Activated CD8-positive, alpha-beta T cell treated with anti-CD3 and anti-CD28 coated beads for 36 hours (primary cell): ENCODE results near the gene CELSR1. TPM values are rescaled to one million over a fixed set of nuclear protein-coding genes. Genes with fewer than 3 reads are reported as not detected.

Experiments
- ATAC-seq: fragments of 200-7000 bp; cut with Tn5 transposase; one replicate; pipeline ENCODE4 v1.10.0; 2021; ENCODE audit warnings: mild to moderate bottlenecking, moderate library complexity
- CTCF ChIA-PET: fragments of 350-600 bp; sonication (Branson Sonifier 250); formaldehyde crosslinking; loops from one replicate; lab custom pipeline; 2021; ENCODE audit warnings: antibody characterized with exemption; lab: Charles Lee
- POLR2A ChIA-PET: fragments of 350-600 bp; sonication (Branson Sonifier 250); formaldehyde crosslinking; loops from one replicate; lab custom pipeline; 2021; ENCODE audit warnings: antibody characterized with exemption; lab: Charles Lee
- DNase-seq: peaks from one replicate; pipeline ENCODE4 v3.0.0-alpha.2; 2020
- H3K27ac Mint-ChIP-seq: one replicate; pipeline ENCODE4 v1.8.0; 2021; ENCODE audit warnings: mild to moderate bottlenecking, mixed read lengths
- H3K27me3 Mint-ChIP-seq: one replicate; pipeline ENCODE4 v1.8.0; 2021; ENCODE audit warnings: mixed read lengths
- H3K36me3 Mint-ChIP-seq: one replicate; pipeline ENCODE4 v1.8.0; 2021; ENCODE audit warnings: low read depth, mixed read lengths
- H3K4me1 Mint-ChIP-seq: one replicate; pipeline ENCODE4 v1.8.0; 2021; ENCODE audit warnings: low read depth, mixed read lengths
- H3K4me3 Mint-ChIP-seq: one replicate; pipeline ENCODE4 v1.8.0; 2021; ENCODE audit warnings: mild to moderate bottlenecking, moderate library complexity, mixed read lengths
- H3K9me3 Mint-ChIP-seq: one replicate; pipeline ENCODE4 v1.8.0; 2021; ENCODE audit warnings: mixed read lengths
- intact Hi-C: fragments of 100-400 bp; cut with micrococcal nuclease; formaldehyde crosslinking; loops from one replicate; pipeline ENCODE4 v1.10.0; 2022
- total RNA-seq, 2 experiments: library from RNA; stranded (reverse); gene quantifications; one replicate each; pipeline ENCODE4 v1.2.3, GENCODE V29; 2021
- TF ChIP-seq, protein P1 (sequence below): fragments of 200-600 bp; IDR thresholded peaks from one replicate; pipeline ENCODE4 v1.8.0; 2022; ENCODE audit warnings: antibody characterized with exemption, mild to moderate bottlenecking

CELSR1 gene
- total RNA-seq, 2 experiments from 2014 or later, result 0.25 to 0.36 TPM

DNA sequence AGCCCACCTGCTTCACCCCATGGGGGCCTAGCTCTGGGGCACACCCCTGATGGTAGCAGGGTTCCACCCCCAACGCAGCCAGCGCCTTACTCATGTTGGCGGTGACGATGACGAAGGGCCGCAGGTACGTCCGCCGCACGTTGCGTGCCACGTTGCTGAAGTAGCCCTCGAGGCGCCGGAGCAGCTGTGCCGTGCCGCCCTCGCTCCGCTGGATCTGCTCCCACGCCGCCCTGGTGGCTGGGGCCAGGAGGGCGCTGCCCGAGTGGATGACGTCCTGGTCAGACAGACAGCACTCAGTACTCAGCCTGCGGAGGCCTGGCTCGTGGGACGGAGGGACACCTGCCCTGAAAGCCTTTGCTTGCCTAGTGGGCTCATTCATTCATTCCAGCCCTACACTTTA is 151.1 kb downstream of the CELSR1 start:
- ATAC-seq, result no peak

DNA sequence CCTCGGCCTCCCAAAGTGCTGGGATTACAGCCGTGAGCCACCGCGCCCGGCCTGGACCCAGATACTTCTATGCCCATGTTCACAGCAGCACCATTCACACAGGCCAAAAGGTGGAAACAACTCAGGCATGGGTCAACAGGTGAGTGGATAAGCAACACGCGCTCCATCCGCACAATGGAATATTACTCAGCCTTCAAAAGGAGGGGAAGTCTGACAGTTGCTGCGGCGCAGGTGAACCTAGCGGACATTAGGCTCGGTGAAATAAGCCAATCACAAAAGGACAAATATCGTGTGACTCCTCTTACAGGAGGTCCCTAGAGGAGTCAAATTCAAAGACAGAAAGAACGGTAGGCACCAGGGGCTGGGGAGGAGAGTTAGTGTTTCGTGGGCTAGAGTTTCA is 154.9 kb downstream of the CELSR1 start:
- Mint-ChIP-seq H3K4me1 (no peaks in the 10 kb centered on the region), H3K4me3 (no peak overlapping the region), H3K9me3 (no peaks in the 10 kb centered on the region), H3K27ac (no peak overlapping the region), H3K36me3 (no peaks in the 10 kb centered on the region), H3K27me3 (no peaks in the 10 kb centered on the region)
- ChIA-PET POLR2A (no interaction called here), CTCF (no interaction called here)
- TF ChIP-seq, protein P1, sequence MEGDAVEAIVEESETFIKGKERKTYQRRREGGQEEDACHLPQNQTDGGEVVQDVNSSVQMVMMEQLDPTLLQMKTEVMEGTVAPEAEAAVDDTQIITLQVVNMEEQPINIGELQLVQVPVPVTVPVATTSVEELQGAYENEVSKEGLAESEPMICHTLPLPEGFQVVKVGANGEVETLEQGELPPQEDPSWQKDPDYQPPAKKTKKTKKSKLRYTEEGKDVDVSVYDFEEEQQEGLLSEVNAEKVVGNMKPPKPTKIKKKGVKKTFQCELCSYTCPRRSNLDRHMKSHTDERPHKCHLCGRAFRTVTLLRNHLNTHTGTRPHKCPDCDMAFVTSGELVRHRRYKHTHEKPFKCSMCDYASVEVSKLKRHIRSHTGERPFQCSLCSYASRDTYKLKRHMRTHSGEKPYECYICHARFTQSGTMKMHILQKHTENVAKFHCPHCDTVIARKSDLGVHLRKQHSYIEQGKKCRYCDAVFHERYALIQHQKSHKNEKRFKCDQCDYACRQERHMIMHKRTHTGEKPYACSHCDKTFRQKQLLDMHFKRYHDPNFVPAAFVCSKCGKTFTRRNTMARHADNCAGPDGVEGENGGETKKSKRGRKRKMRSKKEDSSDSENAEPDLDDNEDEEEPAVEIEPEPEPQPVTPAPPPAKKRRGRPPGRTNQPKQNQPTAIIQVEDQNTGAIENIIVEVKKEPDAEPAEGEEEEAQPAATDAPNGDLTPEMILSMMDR, result no peak
- intact Hi-C loops, result no loop called here
- no peak for DNase-seq
- no peak for ATAC-seq

More for the DNA sequence above, 151.1 kb downstream of the CELSR1 start:
- H3K36me3 Mint-ChIP-seq, result no peaks in the 10 kb centered on the region
- H3K4me3 Mint-ChIP-seq, result no peak overlapping the region
- intact Hi-C loops, result no loop called here
- DNase-seq, result no peak
- H3K27me3 Mint-ChIP-seq, result no peaks in the 10 kb centered on the region
- ChIA-PET POLR2A (no interaction called here), CTCF (interaction anchor here (1.4 kb wide), 1 partner anchor 19 kb away, joined by 4 read pairs; no protein-coding TSS in a partner anchor)
- no peak overlapping the region for H3K27ac Mint-ChIP-seq
- H3K4me1 Mint-ChIP-seq, result no peaks in the 10 kb centered on the region
- TF ChIP-seq, protein P1, result no peak
- no peaks in the 10 kb centered on the region for H3K9me3 Mint-ChIP-seq

DNA sequence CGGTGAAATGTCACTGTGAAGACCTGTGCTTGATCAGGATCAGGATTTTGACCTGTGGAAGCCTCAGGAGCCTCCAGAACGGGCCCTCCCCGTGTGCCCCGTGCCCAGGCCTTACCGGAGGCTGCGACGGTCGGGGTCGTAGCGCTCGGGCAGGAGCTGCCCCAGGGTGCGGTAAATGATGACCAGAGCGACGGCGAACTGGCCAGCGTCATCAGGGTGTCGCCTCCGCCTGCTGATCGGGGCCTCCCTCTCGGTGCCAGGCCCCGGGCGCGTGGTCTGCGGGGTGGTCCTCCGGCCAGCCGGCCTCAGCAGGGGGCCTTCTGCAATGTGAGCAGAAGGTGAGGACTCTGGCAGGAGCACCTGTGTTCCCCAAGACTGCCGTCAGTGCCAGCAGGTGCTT is 155.7 kb downstream of the CELSR1 start:
- POLR2A ChIA-PET, result no interaction called here
- ATAC-seq, result no peak
- no peak for DNase-seq
- H3K36me3 Mint-ChIP-seq, result no peaks in the 10 kb centered on the region
- H3K27ac Mint-ChIP-seq, result no peak overlapping the region
- CTCF ChIA-PET, result no interaction called here
- no peak overlapping the region for H3K4me3 Mint-ChIP-seq
- TF ChIP-seq, protein P1, result no peak
- H3K9me3 Mint-ChIP-seq, result no peaks in the 10 kb centered on the region
- intact Hi-C loops, result no loop called here
- H3K27me3 Mint-ChIP-seq, result no peaks in the 10 kb centered on the region
- no peaks in the 10 kb centered on the region for H3K4me1 Mint-ChIP-seq

DNA sequence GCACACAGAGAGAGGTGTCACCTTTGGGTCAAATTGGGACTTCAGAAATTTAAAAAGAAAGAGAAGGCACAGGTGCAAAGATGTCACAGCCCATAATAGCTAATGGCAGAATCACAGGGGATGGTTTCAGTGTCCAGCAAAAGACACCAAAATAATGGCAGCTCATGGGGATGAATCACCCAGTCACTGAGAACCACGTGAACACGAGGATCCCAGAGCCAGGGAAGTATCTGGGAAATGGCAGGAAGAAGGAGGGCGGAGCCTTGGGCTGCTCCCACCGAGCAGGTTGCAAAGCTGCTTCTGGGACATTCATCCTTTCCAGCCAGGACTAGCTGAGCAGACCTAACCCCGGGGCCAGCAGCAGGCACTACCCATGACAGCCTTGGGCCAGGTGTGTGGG is 156.3 kb downstream of the CELSR1 start:
- Mint-ChIP-seq H3K9me3 (peaks cover 2% of the 10 kb centered on the region), H3K36me3 (no peaks in the 10 kb centered on the region), H3K27ac (no peak overlapping the region), H3K27me3 (no peaks in the 10 kb centered on the region), H3K4me3 (no peak overlapping the region), H3K4me1 (no peaks in the 10 kb centered on the region)
- intact Hi-C loops, result no loop called here
- ATAC-seq, result no peak
- ChIA-PET POLR2A (no interaction called here), CTCF (no interaction called here)
- TF ChIP-seq, protein P1, result no peak
- no peak for DNase-seq

DNA sequence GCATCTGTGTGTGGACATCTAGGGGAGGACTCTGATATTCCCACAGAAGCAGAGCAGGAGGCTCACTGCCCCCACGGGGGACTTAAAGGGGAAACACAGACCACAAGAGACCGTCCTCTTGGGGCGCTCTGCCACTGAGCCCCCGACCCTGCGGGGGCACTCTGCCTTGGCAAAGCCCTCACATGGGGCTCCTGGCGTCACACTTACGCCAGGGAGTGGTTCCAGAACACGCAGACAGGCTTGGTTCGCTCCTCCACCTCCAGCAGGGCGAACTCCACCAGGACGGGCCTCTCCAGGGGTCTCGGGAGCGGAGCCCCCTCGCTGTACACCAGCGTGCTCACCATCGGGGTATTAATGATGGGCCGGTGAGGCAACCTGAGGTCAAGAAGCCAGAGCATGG is 156.8 kb downstream of the CELSR1 start:
- H3K27ac Mint-ChIP-seq, result no peak overlapping the region
- ATAC-seq (no peak), DNase-seq (no peak)
- H3K9me3 Mint-ChIP-seq, result peaks cover 6% of the 10 kb centered on the region
- TF ChIP-seq, protein P1, result no peak
- intact Hi-C loops, result no loop called here
- POLR2A ChIA-PET, result no interaction called here
- H3K36me3 Mint-ChIP-seq, result no peaks in the 10 kb centered on the region
- H3K4me1 Mint-ChIP-seq, result no peaks in the 10 kb centered on the region
- CTCF ChIA-PET, result no interaction called here
- H3K27me3 Mint-ChIP-seq, result no peaks in the 10 kb centered on the region
- no peak overlapping the region for H3K4me3 Mint-ChIP-seq
